Measurements from ENCODE around the gene DPP10. TPM values are rescaled to one million over a fixed set of nuclear protein-coding genes. Genes with fewer than 3 reads are reported as not detected.
"Not testable (repeated sequence)": the region's sequence is repeated elsewhere in the genome, so short reads cannot be mapped to it uniquely, and the experiment has no call there.

DPP10 gene
- total RNA-seq, 1 donor from 2014 or later: 2.4 TPM

DNA sequence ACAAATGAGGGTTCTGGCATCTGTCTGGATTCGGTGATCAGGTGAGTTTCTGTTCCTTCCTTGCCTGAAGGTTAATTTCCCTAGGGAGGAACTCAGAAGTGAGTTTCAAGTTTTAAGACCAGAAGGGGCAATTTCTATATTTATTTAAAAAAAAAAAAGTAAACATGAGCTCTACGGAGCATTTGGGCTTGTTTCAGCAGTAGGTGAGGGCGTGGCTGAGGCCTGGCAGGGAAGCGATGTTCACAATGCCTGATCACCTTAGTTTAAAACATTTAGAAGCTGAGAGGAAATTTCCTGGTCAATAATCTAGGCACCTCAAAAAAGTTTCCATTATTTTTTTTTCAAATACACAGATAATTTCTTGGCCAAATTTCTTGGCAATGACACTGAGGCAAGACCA, 629.1 kb downstream of the DPP10 start:
- H3K4me3 ChIP-seq (ENCODE audit: low read depth, low read length): no peak overlapping the region
- no peak for DNase-seq (ENCODE audit: low read depth)
- H3K36me3 ChIP-seq (ENCODE audit: control insufficient read depth, insufficient read depth, low read length): no peaks in the 10 kb centered on the region
- TF ChIP-seq, protein P1, sequence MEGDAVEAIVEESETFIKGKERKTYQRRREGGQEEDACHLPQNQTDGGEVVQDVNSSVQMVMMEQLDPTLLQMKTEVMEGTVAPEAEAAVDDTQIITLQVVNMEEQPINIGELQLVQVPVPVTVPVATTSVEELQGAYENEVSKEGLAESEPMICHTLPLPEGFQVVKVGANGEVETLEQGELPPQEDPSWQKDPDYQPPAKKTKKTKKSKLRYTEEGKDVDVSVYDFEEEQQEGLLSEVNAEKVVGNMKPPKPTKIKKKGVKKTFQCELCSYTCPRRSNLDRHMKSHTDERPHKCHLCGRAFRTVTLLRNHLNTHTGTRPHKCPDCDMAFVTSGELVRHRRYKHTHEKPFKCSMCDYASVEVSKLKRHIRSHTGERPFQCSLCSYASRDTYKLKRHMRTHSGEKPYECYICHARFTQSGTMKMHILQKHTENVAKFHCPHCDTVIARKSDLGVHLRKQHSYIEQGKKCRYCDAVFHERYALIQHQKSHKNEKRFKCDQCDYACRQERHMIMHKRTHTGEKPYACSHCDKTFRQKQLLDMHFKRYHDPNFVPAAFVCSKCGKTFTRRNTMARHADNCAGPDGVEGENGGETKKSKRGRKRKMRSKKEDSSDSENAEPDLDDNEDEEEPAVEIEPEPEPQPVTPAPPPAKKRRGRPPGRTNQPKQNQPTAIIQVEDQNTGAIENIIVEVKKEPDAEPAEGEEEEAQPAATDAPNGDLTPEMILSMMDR (IDR thresholded peaks at IDR 0.05; ENCODE audit: insufficient read depth, low read length, poor library complexity, severe bottlenecking): no peak
- no peaks in the 10 kb centered on the region for H3K27me3 ChIP-seq (ENCODE audit: control insufficient read depth, insufficient read depth, low read length)

DNA sequence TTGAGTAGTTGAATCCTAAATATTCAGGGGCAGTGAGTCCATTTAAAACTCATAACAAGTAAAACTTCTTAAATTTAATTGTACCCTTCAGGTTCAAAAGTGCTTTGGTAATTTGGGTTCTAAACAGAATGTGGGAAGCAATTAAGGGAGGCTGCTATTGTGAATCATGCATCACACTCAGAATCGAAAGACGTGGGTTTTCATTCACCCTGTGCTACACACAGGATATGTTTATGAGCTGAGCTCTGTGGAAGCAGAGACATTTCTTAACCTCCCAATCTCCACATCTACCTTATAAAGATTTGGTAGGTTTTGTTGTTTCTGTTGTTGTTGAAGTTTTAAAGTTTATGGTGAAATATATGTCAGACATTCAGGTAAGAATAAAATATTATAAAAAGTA, 633.4 kb downstream of the DPP10 start:
- no peaks in the 10 kb centered on the region for H3K36me3 ChIP-seq (ENCODE audit: control insufficient read depth, insufficient read depth, low read length)
- TF ChIP-seq, protein P1 (IDR thresholded peaks at IDR 0.05; ENCODE audit: insufficient read depth, low read length, poor library complexity, severe bottlenecking): no peak

DNA sequence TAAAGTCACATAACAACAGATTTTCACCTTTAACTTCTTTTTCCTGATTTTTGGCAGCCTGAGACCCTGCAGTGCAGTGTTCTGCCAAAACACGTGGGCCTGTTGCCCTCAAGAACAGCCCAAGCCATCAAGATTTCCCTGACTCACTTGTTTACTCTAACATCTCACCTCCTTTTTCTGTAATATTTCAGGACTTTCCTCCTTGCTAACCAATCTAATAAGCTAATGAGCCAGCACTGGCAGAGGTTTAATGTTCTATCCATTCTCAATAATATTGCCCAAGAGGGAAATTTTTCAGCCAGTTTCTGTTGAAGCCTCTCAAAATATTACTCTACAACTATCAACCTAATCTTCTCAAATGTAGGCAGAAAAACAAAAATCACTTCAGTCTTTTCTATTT, 635.2 kb downstream of the DPP10 start:
- TF ChIP-seq, protein P1 (IDR thresholded peaks at IDR 0.05; ENCODE audit: insufficient read depth, low read length, poor library complexity, severe bottlenecking): no peak
- no peak for DNase-seq (ENCODE audit: low read depth)
- no peak overlapping the region for H3K4me3 ChIP-seq (ENCODE audit: low read depth, low read length)
- H3K36me3 ChIP-seq (ENCODE audit: control insufficient read depth, insufficient read depth, low read length): no peaks in the 10 kb centered on the region
- H3K27me3 ChIP-seq (ENCODE audit: control insufficient read depth, insufficient read depth, low read length): no peaks in the 10 kb centered on the region

More for the DNA sequence above, 633.4 kb downstream of the DPP10 start:
- Histone ChIP-seq H3K27me3 (ENCODE audit: control insufficient read depth, insufficient read depth, low read length) (no peaks in the 10 kb centered on the region), H3K4me3 (ENCODE audit: low read depth, low read length) (no peak overlapping the region)
- no peak for DNase-seq (ENCODE audit: low read depth)

DNA sequence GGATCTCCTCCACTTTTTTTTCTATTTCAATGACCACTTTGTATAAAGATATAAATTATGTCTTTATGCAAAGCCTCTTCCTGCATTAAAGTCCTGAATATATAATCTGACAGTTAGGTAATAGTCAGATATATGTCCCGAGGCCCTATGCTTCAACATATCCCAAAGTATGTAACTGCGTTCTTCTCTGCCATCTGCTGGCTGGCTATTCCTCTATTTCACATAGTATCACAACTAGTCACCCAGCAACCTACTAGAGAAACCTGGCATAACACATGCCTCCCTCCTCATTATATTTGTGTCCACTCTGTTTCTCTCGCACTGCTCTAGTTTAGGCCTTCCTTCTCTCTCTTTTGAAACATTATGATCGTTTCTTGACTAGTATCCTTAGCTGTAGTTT, 640.8 kb downstream of the DPP10 start:
- DNase-seq (ENCODE audit: low read depth): no peak
- H3K36me3 ChIP-seq (ENCODE audit: control insufficient read depth, insufficient read depth, low read length): no peaks in the 10 kb centered on the region
- no peaks in the 10 kb centered on the region for H3K27me3 ChIP-seq (ENCODE audit: control insufficient read depth, insufficient read depth, low read length)
- no peak overlapping the region for H3K4me3 ChIP-seq (ENCODE audit: low read depth, low read length)
- TF ChIP-seq, protein P1 (IDR thresholded peaks at IDR 0.05; ENCODE audit: insufficient read depth, low read length, poor library complexity, severe bottlenecking): no peak

DNA sequence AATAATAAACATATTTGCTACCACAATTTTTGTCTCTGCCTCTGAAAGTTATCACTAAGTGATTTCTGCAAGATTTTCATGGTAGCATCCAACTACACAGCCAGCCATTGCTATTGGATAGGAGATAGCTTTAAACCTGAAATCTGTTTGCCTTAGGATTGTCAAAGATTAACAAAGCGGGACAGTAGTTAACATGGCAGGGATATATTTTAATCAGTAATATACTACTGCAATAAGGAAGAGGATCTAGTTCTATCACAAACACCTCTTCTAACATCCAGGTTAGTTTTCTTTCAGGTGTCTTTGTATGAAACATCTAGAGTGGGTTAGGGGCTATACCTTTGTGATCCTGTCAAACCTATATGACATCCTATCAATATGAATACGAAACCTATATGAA, 641.3 kb downstream of the DPP10 start:
- Histone ChIP-seq H3K27me3 (ENCODE audit: control insufficient read depth, insufficient read depth, low read length) (no peaks in the 10 kb centered on the region), H3K4me3 (ENCODE audit: low read depth, low read length) (no peak overlapping the region), H3K36me3 (ENCODE audit: control insufficient read depth, insufficient read depth, low read length) (no peaks in the 10 kb centered on the region)
- no peak for DNase-seq (ENCODE audit: low read depth)
- TF ChIP-seq, protein P1 (IDR thresholded peaks at IDR 0.05; ENCODE audit: insufficient read depth, low read length, poor library complexity, severe bottlenecking): no peak

DNA sequence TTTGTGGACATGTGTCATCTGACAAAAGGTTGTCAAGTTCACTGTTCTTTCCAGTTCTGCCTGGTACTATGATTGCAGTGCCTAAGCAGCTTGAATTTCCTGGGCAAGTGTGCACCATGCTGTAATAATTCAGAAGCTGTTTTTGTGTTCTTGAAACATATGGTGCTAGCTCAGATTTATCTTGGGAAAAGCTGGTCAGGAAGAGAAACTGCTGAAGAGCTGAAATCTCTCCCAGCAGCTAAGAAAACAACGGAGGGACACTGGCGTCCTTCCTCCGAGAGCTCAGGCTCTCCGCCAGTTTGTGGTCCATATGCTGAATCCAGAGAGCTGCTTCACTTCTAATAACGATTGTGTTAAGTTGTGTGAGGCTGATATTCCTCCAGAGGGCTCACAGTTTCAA, 642.0 kb downstream of the DPP10 start:
- no peak for DNase-seq (ENCODE audit: low read depth)
- Histone ChIP-seq H3K4me3 (ENCODE audit: low read depth, low read length) (no peak overlapping the region), H3K36me3 (ENCODE audit: control insufficient read depth, insufficient read depth, low read length) (no peaks in the 10 kb centered on the region), H3K27me3 (ENCODE audit: control insufficient read depth, insufficient read depth, low read length) (no peaks in the 10 kb centered on the region)
- TF ChIP-seq, protein P1 (IDR thresholded peaks at IDR 0.05; ENCODE audit: insufficient read depth, low read length, poor library complexity, severe bottlenecking): no peak

DNA sequence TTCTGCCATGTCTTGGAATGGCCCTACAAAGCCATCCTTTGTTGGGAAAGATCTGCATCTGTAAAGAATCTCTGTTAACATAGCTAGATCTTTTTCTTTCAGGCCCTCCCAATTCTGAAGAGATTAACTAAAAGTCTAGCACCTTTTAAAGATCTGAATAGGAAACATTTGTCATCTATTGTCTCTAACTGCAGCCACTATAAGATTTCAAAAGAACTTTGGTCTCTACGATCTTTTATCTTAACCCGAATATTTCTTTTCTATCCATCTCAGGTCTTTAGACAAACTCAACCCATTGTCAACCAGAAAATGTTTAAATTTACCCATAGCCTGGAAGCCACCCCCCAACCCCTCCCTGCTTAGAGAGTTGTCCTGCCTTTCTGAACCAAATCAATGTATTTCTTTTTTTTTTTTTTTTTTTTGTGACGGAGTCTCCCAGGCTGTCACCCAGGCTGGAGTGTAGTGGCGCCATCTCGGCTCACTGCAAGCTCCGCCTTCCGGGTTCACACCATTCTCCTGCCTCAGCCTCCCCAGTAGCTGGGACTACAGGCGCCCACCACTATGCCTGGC, 643.7 kb downstream of the DPP10 start:
- not testable (repeated sequence) for H3K36me3 ChIP-seq (ENCODE audit: control insufficient read depth, insufficient read depth, low read length); H3K27me3 ChIP-seq (ENCODE audit: control insufficient read depth, insufficient read depth, low read length); H3K4me3 ChIP-seq (ENCODE audit: low read depth, low read length); DNase-seq (ENCODE audit: low read depth)
